NCI-H2196 (cell line): Measurements from ENCODE around the gene RFPL1.
"Not testable (repeated sequence)": the region's sequence is repeated elsewhere in the genome, so short reads cannot be mapped to it uniquely, and the experiment has no call there.

Experiments used
- DNase-seq: peaks from one replicate; lab custom pipeline; 2025; ENCODE audit not compliant: unreplicated experiment; lab: John Stamatoyannopoulos, UW

RFPL1 gene

DNA sequence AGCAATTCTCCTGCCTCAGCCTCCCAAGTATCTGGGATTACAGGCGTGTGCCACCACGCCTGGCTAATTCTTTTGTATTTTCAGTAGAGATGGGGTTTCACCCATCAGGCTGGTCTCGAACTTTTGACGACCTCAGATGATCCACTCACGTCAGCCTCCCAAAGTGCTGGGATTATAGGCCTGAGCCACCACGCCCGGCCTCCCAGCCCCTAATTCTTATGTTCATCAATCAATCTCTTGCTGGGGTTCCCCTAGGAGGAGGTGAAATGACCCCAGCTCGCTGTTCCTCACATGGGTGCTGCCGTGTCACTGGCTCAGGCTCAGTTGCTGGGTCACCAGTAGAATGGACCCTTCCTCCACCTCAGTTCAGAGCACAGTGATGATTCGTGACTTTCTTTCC lies at the start of gene RFPL1:
Gene RFPL1, plus strand, starts transcription at position 301 of the 400 bp plus-strand sequence.
- DNase-seq: not testable (repeated sequence)

DNA sequence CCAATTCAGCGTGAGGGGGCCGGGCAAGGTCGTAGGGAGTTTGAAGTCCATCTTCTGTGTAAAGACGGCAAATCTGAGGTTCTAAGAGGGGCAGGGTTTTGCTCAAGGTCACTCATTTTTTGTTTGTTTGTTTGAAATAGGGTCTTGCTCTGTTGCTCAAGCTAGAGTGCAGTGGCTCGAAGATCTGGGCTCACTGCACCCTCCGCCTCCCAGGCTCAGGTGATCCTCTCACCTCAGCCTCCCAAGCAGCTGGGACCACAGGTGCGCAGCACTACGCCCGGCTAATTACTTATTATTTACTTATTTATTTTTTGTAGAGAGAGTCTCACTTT lies 49.7 kb upstream of the RFPL1 start:
- DNase-seq: no peak

DNA sequence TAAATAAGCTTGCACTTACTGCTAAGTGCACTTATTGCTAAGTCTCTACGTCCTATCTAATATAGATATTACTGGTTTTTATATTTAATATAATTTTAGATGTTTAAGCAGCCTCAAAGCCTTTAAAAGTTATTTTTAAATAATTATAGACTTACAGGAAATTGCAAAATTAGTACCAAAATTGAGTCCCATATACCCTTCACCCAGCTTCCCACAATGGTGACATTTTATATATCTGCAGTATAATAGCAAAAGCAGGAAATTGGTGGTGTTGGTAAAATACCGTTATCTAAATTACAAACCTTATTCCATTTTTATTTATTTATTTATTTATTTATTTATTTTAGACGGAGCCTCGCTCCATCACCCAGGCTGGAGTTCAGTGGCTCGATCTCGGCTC lies 48.1 kb upstream of the RFPL1 start:
- DNase-seq: no peak

DNA sequence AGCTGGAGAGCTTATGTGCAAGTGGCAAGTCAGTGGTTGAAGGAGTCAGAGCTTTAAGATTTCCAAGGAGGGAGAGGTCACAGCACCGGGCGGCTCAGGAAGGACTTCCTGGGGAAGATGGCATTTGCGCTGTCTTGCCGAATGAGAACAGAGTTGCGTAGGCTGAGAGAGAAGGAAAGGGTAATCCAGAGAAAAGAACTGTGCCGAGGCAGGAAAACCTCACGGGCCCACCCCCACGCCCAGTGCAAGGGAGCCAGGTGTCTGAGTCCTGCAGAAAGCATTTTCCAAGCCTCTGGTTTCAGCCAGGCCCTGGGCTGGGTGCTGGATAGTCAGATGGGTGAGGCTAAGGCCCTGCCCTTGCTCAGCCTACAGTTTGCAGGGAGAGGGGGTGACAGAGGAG lies 46.8 kb upstream of the RFPL1 start:
- DNase-seq: no peak

DNA sequence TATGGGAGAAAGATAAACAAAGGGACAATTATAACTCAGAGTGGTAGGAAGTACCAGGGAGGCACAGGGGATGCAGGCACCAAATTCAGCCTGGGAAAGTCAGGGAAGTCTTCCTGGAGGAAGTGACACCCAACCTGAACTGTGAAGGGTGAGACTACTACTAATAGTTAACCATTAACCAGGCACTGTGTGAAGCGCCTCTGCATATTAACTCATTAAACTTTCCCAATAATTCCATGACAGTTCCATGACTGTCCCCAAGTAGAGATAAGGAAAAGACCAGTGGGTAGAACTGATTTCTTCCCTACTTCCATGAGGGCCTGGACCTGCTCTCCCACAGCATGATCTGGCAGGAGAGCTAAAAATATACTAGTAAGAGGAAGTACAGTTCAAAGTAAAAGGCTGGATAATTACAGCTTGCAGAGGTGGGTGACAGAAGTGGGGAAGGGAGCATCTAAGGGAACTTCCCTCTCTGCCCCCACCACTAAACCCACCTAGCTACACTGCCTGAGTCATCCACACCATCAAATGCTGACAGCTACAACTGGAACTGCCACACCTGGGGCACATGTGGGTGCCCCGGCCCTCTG lies 45.3 kb upstream of the RFPL1 start:
- no peak for DNase-seq

DNA sequence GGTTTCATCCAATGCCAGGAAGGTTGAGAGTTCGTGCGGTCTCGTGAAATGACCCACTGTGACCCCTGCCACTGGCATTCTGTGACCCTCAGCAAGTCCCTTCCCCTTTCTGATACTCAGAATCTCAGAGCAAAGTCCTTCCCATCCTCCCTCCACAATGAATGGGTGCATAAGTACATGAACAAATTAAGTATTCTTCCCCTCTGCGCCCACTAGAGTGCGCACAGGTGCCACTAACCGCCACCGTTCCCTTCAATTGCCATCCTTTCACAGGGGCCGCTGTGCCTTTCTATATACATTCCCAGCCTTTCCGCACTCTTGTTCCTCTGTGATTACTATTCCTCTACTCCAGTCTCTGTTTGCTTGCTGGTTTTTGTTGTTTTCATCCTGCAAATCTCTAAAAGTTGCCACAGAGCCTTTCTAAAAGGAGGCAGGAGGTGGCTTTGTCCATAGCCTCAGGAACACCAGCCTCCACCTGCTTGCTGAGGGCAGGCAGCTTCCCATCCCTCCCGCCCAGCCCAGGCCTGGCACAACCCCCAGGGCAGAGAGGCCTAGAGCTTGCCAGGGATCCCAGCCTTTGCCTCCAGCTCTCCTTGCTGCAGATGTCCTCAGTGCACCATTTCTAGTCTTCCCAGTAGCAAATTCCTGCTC lies 43.3 kb upstream of the RFPL1 start:
- peak; percentile 57 for DNase-seq

DNA sequence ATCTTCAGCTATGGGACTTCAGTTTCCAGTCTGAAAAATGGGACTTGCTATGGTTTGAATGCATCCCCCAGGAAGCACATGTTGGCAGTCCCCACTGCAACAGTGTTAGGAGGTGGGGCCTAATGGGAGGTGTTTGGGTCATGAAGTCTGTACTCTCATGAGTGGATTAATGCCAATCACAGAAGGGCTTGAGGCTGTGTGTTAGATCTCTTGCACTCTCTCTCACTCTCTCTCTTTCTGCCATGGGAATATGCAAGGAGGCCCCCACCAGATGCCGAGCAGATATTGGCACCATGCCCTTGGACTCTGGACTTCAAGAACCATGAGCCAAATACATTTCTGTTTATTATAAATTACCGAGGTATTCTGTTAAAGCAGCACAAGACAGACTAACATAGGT lies 42.3 kb upstream of the RFPL1 start:
- no peak for DNase-seq

DNA sequence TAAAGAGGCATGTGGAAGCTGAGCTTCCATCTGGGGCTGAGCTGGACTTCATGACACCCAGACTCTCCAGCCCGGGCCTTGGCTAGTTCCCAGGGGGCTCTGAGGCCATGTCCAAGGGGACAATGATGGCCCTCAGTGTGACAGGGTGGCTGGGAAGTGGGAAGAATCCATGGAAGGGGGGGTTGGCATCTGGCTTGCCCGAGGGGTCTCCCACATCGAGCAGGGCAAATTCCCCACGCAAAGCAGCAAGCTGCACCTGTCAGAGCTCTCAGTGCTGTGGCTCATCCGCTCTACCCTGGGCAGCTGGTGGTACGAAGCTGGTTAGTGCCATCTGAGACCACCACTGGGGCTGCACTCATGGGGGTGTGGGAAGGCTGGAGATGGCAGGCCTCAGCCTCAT lies 40.6 kb upstream of the RFPL1 start:
- no peak for DNase-seq

DNA sequence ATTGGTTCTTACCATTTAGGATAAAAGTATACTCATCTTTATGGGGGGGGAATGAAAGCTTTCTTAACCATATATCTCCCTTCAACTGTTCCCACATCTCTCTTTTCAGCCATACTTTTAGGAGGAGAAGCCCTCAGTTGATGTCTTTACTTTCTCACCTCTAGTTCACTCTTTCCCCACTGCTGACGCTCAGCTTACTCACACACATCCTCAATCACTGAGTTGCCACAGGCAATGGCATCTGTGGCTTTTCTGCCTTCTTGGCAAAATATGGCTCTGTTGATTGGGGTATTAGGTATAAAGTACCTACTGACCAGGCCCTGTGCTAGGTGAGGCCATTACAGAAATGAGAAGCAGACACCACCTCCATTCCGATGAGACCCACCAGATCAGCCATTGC lies 37.8 kb upstream of the RFPL1 start:
- DNase-seq: no peak

DNA sequence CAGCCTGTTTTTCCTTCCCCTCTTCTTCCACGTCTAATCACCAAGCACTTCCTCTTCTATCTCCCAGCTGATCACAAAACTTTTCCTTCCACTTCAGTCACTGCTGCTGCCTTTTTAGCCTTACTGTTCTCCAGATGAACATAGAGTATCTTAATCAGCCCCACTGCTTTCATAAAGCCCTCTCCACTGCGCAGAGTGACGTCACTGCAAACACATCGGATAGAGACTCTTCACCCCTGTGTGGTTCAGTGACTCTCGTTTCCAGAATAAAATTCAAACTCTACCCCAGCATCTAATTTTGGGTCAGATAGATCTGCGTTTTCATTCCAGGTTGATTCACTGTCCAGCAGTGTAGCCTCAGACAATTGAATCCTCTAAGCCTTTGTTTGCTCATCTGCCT lies 36.8 kb upstream of the RFPL1 start:
- DNase-seq: not testable (repeated sequence)

DNA sequence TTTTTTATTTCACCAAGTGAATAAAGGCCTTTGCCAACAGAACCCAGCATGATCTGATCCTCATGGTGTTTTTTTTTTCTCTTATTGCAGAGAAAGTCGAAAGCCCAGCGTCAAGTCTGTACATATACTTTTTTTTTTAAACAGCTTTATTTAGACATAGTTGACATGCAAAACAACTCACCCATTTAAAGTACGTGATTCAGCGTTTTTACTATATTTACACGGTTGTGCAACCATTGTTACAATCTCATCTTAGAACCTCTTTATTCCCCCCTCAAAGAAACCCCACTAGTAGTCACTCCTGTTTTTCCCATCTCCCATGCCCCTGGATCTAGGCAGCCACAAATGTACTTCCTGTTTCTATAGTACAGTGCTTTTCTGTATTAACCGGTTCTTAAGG lies 29.4 kb upstream of the RFPL1 start:
- no peak for DNase-seq

DNA sequence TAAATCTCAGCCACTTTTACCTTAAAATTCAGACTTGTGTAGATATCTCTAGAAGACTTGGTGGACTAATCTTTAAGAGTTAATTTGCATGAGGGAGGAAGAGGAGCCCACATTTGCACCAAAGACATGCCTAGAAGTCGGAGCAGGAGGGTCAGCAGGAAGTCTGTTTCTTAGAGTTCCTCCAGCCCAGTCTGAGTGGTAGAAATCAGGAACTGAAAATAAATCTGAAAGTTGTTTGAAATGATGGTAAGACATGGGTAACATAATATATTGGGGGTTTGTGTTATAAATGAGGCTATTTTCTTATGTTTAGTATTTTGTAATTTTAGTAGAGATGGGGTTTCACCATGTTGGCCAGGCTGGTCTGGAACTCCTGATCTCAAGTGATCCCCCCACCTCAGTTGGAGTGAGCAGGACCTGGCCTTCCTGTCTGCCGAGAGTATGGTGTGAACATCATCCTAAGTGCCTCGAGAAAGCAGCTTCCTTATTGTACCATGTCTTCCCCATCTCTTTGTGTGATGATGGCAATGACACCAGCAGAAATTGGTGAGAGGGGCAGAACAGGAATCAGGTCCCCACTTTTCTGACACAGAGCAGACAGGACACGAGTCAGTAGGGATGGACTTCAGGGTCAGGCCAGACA lies 26.7 kb upstream of the RFPL1 start:
- not testable (repeated sequence) for DNase-seq

DNA sequence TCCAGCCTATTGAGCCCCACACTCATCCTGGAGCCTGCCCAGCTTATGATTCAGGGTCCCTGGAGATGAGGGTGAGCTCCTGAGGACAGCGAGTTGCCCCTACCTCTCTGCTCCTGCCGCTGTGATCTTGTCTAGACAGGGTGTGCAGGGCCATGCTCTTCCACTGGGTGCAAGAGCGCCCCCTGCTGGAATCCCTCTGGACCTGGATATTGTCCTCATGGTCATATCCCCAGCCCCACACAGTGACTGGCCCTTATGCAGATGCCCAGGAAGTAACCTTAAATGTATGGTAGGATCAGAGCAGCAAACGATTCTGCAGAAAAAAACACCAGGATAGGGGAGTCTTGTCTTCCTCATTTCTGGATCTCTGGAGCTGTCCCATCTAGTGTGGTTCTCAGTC lies 25.6 kb upstream of the RFPL1 start:
- DNase-seq: not testable (repeated sequence)

DNA sequence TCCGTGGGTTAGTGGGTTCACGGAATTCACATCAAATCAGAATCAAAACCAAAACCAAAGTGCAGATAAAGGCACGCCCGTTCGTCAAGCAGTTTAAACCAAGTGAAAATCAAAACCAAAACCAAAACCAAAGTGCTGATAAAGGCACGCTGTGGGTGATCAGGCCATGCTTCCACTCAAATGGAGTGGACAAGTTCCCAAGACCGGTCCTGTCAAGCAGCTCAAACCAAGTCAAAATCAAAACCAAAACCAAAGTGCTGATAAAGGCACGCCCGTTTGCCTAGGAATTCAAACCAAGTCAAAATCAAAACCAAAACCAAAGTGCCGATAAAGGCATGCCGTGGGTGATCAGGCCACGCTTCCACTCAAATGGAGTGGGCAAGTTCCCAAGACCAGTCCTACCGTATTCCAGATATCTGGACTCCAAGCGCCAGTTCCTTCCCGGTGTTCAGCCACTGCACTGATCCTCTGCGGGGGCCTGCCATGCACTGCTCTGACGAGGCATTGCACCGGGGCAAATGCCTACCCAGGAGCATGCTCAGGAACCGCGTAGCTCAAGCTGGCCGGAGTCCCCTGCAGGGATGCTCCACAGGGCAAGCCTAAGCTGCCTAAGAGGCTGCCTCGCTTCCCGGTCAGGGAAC lies 23.3 kb upstream of the RFPL1 start:
- DNase-seq: not testable (repeated sequence)

DNA sequence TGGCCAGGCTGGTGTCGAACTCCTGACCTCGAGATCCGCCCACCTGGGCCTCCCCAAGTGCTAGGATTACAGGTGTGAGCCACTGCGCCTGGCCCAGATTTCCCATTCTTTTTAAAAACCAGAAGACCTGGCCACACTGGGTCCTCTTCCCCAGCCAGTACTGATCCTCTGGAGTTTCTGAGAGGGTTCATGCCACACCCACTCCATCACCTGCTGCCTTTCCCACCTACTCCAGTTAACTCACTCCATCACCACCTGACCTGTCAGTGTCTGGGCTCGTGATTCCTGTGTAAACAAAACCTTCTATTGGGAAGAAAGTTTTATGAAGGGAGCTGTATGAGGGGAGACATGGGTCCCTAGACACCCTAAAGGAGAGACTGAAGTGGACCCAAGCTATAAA lies 19.7 kb upstream of the RFPL1 start:
- not testable (repeated sequence) for DNase-seq

DNA sequence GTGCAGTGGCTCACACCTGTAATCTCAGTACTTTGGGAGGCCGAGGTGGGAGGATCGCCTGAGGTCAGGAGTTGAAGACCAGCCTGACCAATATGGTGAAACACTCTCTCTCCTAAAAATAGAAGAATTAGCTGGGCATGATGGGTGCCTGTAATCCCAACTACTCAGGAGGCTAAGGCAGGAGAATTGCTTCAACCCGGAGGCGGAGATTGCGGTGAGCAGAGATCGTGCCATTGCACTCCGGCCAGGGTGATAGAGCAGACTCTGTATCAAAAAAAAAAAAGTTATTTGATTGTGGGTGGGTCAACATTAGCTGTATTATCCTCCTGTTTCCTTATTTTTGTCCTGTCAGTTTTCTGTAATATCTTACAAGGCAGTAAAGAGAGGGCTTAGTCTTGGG lies 11.9 kb upstream of the RFPL1 start:
- no peak for DNase-seq

DNA sequence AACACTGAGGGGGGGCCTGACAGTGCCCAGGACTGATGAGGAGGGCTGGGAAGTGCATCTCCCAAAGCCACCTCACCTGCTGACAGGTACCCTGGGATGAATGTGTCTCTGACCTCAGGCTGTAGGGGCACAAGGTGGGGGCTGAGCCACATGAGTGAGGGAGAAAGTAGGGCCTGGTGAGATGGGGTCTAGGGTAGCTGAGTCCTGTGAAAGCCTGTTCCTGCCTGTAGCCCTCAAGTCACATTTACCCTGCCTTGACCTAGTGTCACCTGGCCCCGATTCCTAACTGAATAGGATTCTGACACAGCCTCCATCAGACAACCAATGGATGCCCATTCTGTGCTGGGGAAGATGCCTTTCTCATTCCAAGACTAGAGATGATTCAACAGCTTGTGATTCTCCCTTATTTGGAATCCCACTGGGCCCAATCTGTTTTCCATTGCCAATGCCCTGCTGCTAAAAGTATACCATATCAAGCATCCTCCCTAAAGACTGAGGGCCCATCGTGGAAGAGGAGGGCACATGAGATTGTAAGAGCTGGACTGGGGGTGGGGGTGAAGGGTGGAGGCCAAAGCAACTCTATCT lies 11.1 kb upstream of the RFPL1 start:
- no peak for DNase-seq

DNA sequence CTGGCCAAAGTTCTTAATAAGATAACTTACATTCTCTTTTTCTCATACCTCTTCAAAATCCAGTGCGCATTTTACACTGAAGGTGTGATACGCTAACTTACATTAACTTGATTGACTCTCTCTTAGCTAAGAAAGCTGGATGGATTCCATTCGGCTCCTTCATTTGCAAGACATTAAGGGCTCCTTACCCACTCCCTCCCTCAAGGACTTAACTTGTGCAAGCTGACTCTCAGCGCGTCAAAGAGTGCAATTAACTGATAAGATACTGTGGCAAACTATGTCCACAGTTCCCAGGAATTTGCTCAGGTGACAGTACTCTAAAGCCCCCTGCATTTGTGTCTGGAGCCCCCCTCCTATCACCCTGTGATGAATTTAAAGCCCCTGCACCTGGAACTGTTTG lies 6.4 kb upstream of the RFPL1 start:
- no peak for DNase-seq

DNA sequence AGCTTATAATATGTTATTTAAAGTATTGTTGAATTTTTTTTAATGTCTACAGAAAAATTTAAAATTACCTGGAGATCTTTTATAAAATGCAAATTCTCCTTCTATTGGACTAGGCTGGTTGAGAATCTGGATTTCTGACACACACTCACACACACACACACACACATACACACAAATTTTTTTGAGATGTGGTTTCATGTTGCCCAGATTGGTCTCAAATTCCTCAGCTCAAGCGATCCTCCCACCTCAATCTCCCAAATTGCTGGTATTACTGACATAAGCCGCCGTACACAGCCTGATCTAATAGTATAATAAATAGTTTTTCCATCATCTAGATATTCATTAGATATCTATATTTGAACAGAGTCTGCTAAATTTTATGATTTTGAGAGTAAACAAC lies 4.5 kb upstream of the RFPL1 start:
- no peak for DNase-seq

DNA sequence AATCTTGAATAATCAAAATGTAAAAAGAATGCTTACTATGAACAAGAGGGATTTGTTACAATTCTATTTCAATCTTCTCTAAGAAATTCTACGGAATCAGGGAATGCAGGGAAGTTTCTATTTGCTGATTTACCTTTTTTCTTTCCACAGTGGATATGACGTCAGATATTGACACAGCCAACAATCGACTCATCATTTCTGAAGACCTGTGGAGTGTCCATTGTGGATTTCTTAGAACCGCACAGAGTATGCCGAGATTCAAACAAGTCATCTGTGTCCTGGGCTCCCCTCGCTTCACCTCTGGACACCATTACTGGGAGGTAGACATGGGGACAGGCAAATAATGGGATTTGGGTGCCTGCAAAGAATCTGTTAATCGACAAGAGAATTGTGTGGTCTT lies 4.1 kb upstream of the RFPL1 start:
- DNase-seq: no peak

DNA sequence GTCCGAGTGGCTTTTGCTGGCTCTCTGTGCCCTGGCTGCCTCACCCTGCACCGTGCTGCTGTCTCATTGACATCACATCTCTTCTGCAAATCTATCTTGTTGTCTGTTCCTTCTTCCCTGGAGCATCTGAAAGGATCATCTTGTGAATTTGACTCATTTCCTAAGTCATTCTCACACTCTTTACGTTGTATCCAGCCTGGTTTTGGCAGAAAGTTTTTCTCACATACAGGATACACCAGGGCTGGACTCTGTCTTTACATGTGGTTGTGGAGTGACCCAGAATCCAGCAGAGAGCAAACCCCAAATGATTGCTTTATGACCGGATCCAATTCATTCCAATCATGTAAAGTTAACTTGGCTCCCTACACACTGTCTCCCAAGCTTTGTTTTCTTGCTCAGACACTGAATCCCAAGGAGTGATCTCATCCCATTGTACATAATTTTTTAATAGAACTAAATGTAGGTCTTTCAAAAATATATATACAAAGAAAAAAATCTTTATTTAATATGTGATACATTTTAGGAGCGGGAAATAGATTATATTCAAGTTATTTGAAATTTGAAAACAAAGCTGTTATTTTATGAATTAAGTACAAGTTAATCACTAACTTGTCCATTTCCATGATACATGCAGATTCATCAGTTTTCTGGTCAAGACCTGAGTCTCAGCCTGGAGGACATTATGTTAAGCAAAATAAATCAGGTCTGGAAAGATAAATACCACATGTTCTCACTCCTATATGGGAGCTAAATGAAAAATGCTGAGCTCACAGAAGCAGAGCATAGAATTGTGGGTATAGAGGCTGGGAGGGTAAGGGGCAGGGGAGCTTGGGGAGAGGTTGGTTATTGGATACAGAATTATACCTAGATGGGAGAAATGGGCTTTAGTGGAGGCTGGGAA lies 2.9 kb upstream of the RFPL1 start:
- DNase-seq: no peak
